Muscle layer of duodenum (tissue), 2 donors: Measurements from ENCODE around the gene MANSC4.
A peak's percentile ranks its signal among the peaks of the same experiment; 100 is the strongest.
"Not testable (repeated sequence)": the region's sequence is repeated elsewhere in the genome, so short reads cannot be mapped to it uniquely, and the experiment has no call there.

Source experiments
- H3K27ac ChIP-seq: one replicate; pipeline ENCODE4 v1.7.0; 2013; ENCODE audit warnings: mild to moderate bottlenecking, low read length
- H3K27me3 ChIP-seq: one replicate; pipeline ENCODE4 v1.7.0; 2013; ENCODE audit warnings: low read depth, mild to moderate bottlenecking, control low read depth, low read length
- H3K36me3 ChIP-seq, 2 donors: one replicate each; pipeline ENCODE4 v1.7.0; 2013; ENCODE audit warnings: low read length in 2 of 2, control low read depth in 1 of 2, mild to moderate bottlenecking in 1 of 2; ENCODE audit not compliant: insufficient read depth in 2 of 2, control insufficient read depth in 1 of 2
- H3K4me1 ChIP-seq, 2 donors: one replicate each; pipeline ENCODE4 v1.7.0; 2013; ENCODE audit warnings: low read length in 2 of 2, mild to moderate bottlenecking in 2 of 2, control low read depth in 1 of 2, moderate library complexity in 1 of 2; ENCODE audit not compliant: insufficient read depth in 2 of 2, control insufficient read depth in 1 of 2
- H3K4me3 ChIP-seq, 2 donors: one replicate each; pipeline ENCODE4 v1.7.0; 2013; ENCODE audit warnings: low read length in 2 of 2, low read depth in 1 of 2, mild to moderate bottlenecking in 1 of 2
- H3K9me3 ChIP-seq, 2 donors: one replicate each; pipeline ENCODE4 v1.7.0; 2013; ENCODE audit warnings: low read length in 2 of 2, control low read depth in 1 of 2, mild to moderate bottlenecking in 1 of 2; ENCODE audit not compliant: control insufficient read depth in 1 of 2
- donor health status: healthy.

Gene MANSC4

DNA sequence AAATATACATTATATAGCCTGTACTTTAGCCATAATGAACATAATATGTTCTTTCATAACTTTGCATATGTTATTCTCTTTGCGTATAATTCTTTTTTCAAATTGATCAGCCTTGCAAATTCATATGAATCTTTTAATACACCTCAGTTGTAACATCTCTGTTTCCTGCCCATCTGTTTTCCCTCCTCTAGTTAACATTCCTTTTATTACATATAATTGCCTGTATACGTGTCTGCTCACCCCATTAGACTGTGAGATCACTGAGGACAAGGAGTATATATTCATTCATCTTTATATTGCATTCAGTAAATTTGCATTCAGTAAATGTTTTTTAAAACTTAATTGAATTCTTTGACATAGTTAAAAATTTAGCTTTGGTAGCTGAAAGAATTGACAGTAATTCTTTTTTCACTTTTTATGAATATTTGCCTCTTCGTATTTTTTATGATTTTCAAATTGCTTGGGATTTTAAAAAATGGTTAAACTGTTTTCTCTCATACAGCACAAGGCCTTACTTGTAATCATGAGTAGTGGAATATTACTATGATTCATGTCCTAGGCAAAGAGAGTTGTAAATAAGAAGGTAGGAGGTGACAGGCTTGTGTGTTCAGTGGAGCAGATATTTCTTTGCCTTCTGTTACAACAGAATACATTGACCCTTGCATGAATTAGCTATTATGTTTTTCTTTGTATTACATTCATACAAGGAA is 32.8 kb downstream of the MANSC4 start:
- H3K9me3 ChIP-seq: no peaks in the 10 kb centered on the region
- no peaks in the 10 kb centered on the region for H3K27me3 ChIP-seq
- peak overlapping the region; percentile 52 for H3K27ac ChIP-seq
- H3K4me3 ChIP-seq: no peak overlapping the region
- H3K4me1 ChIP-seq: no peaks in the 10 kb centered on the region
- H3K36me3 ChIP-seq: peaks cover 6 to 20% of the 10 kb centered on the region in 2 donors

DNA sequence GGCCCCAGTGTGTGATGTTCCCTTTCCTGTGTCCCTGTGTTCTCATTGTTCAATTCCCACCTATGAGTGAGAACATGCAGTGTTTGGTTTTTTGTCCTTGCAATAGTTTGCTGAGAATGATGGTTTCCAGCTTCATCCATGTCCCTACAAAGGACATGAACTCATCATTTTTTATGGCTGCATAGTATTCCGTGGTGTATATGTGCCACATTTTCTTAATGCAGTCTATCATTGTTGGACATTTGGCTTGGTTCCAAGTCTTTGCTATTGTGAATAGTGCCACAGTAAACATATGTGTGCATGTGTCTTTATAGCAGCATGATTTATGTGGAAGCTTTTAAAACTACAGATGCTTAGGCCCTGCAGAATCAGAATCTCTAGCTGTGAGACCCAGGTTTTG is 34.3 kb downstream of the MANSC4 start:
- H3K27ac ChIP-seq, H3K4me1 ChIP-seq, H3K9me3 ChIP-seq, H3K4me3 ChIP-seq, H3K27me3 ChIP-seq: not testable (repeated sequence)
- peaks cover 6 to 14% of the 10 kb centered on the region in 2 donors for H3K36me3 ChIP-seq

DNA sequence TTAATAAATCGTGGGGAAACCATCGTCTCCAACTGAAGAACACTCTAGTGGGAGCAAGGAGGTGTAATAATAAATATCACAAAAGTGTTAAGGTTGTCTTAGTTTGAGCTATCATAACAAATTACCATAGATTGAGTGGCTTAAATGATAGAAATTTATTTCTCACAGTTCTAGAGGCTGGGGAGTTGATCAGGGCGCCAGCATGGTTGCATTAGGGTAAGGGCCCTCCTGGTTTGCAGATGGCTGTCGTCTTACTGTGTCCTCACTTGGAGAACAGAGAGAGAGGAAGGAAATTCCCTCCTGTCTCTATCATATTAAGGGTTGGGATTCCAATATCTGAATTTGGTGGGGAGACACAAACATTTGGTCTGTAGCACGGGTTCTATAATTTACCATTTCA is 36.4 kb downstream of the MANSC4 start:
- Histone ChIP-seq H3K36me3 (peaks cover 12 to 24% of the 10 kb centered on the region in 2 donors), H3K27ac (no peak overlapping the region), H3K27me3 (no peaks in the 10 kb centered on the region), H3K9me3 (no peaks in the 10 kb centered on the region), H3K4me1 (no peaks in the 10 kb centered on the region), H3K4me3 (no peak overlapping the region)

DNA sequence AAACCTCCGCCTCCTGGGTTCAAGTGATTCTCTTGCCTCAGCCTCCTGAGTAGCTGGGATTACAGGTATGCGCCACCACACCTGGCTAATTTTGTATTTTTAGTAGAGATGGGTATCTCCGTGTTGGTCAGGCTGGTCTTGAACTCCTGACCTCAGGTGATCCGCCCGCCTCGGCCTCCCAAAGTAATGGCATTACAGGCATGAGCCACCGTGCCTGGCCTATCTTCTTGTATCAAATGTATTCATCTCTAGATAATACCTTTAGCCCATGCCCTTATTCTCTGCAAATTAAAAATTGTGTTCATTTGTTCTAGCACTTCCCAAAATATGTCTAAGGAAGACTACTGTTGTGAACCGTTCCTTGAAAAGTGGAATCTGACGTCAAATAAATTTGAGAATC is 45.7 kb downstream of the MANSC4 start:
- H3K9me3 ChIP-seq, H3K4me3 ChIP-seq, H3K27ac ChIP-seq, H3K4me1 ChIP-seq, H3K27me3 ChIP-seq: not testable (repeated sequence)
- H3K36me3 ChIP-seq: peaks cover 14 to 27% of the 10 kb centered on the region in 2 donors

DNA sequence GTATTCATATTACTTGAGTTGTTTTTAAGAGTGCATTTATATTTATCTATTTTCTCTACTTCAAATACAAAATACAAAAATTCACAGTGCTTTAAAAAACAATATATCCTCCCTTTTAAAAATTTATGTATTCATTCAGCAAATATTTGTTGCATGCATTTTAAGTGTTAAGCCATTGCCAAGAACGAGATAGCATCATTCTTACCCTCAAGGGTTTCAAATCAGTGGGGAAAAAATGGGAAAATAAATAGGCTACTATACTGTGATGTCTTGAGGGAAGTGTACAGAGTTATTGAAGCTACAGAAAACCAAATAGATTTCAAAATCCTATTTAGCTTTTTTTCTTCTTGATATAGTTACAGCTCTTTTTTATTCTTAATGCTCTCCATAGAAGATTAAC is 46.2 kb downstream of the MANSC4 start:
- peaks cover 11 to 29% of the 10 kb centered on the region in 2 donors for H3K36me3 ChIP-seq

DNA sequence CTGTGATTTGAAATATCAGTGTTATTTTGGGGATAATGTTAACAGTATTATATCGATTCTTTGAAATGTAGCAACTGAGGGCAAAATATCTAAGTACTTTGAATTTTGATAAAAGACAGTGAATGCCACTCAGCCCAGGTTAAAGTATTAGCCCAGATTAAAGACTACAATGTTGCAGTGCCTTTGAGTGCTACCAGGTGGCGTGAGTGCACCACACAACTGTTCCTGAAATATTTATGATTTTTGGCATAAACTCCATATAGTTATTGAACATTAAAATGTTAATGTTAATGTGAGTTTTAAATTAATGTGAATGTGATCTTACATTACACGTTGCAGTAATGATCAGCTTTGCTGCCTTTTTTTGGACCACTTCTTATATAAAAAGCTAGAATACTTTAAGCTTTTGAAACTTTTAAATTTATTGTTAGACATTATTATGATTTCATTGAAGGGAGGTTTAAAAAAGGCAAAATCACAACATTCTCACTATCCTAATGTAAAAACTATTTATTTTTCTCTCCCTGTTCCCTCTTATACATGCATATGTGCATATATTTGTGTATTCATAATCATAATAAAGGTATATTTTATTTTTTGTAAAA is 46.9 kb downstream of the MANSC4 start:
- no peaks in the 10 kb centered on the region for H3K27me3 ChIP-seq

More for the DNA sequence above, 46.2 kb downstream of the MANSC4 start:
- no peaks in the 10 kb centered on the region for H3K27me3 ChIP-seq
- no peak overlapping the region for H3K4me3 ChIP-seq
- H3K9me3 ChIP-seq: no peaks in the 10 kb centered on the region
- no peak overlapping the region for H3K27ac ChIP-seq
- H3K4me1 ChIP-seq: no peaks in the 10 kb centered on the region

DNA sequence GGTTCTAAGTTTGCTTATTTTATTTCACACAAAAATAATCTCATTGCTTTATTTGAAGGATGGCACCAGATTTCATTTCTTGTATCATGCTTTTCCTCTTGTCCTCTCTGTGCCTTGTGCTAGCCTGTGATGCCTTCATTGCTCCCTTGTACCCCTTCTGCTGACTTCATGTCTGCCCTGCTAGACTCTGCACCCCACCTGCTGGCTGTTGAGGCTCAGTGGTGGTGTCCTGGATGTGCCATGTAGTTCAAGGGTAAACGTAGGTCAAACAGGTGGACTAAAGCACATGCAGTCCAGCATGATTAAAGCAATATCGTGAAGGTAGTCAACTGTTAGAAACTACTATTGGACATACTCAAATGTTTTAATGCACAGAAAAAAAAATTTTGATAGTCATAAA is 47.8 kb downstream of the MANSC4 start:
- Histone ChIP-seq H3K36me3 (peaks cover 11 to 33% of the 10 kb centered on the region in 2 donors), H3K4me1 (no peaks in the 10 kb centered on the region), H3K4me3 (no peak overlapping the region), H3K27me3 (no peaks in the 10 kb centered on the region), H3K27ac (no peak overlapping the region), H3K9me3 (no peaks in the 10 kb centered on the region)

More for the DNA sequence above, 46.9 kb downstream of the MANSC4 start:
- H3K4me1 ChIP-seq: no peaks in the 10 kb centered on the region
- H3K36me3 ChIP-seq: peaks cover 11 to 34% of the 10 kb centered on the region in 2 donors
- no peak overlapping the region for H3K4me3 ChIP-seq
- H3K27ac ChIP-seq: no peak overlapping the region
- H3K9me3 ChIP-seq: no peaks in the 10 kb centered on the region

DNA sequence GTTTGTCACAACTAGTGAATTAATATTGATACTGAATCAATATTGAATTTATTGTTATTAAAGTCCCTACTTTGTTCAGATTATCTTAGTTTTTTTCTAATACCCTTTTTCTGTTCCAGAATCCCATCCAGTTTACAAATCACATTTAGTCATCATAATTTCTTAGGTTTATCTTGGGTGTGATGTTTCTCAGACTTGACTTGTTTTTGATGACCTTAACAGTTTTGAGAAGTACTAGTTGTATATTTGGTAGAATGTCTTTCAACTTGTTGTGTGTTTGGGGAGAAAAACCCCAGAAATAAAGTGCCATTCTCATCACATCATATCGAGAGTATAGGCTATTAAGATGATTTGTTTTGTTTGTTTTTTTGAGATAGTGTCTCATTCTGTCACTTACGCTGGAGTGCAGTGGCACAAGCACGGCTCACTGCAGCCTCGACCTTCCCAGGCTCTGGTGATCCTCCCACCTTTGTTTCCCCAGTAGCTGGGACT is 49.9 kb downstream of the MANSC4 start:
- H3K4me1 ChIP-seq: no peaks in the 10 kb centered on the region
- H3K36me3 ChIP-seq: peaks cover 20 to 22% of the 10 kb centered on the region in 2 donors
- no peaks in the 10 kb centered on the region for H3K27me3 ChIP-seq
- no peak overlapping the region for H3K27ac ChIP-seq
- H3K9me3 ChIP-seq: no peaks in the 10 kb centered on the region
- no peak overlapping the region for H3K4me3 ChIP-seq

DNA sequence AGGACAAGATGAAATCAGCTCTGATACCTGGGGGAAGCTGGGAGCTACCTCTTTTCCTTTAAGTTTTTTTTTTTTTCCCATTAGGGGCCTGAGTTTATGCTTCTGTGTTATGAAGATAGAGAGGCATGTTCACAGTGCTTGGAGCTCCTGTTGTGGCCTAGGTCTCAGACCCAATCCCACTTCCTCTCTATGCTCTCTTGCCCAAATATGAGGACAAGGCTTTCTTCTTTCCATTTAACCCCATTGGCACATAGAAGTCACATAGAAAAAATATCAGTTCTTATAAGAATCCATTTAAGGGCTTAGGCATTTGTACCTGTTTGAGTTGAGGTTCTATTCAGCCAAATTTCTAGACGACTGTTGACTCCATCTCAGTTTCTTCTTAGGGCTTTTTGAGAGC is 56.8 kb downstream of the MANSC4 start:
- Histone ChIP-seq H3K4me1 (no peaks in the 10 kb centered on the region), H3K9me3 (no peaks in the 10 kb centered on the region), H3K27me3 (no peaks in the 10 kb centered on the region), H3K27ac (no peak overlapping the region), H3K4me3 (no peak overlapping the region), H3K36me3 (peaks cover 5 to 53% of the 10 kb centered on the region in 2 donors)
